Activated T-cell treated with anti-CD3 and anti-CD28 coated beads for 1 hour (primary cell): ENCODE data around the gene TDRD12.

ENCODE experiments used
- DNase-seq: peaks from one replicate; pipeline ENCODE4 v3.0.0-alpha.2; 2020; ENCODE audit warnings: low read depth

Gene TDRD12

GRCh38 chr19:32868206-32868950 is 148.8 kb downstream of the TDRD12 start:
- DNase-seq = no peak

DNA sequence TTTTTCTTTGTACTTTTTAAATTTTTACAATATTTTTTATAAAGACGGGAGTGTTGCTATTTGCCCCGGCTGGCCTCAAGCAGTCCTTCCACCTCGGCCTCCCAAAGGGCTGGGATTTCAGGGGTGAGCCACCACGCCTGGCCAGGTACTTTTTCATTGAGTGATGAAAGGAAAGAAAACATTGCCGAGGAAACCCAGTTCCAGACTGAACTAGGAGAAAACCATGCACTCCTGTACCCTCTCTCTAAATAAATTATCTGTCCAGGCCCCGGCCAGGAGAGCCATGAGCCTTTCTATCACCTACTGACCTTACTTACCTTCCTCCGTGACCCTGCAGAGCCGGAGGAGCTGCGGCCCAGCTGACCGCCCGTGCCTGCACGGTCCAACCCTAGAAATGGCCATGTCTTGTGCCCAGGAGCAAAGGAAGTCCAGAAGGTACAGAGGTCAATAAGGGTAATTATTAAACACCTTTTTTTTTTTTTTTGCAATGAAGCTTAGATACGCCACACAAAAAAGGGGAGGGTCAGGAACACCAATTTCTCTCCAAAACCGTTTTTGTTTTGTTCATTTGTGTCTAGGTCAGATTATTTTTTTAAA is 149.9 kb downstream of the TDRD12 start, which contains the start of gene SLC7A9:
Gene SLC7A9 (minus strand): TSS at position 399 of the 597 bp plus-strand sequence. CDS start 1,233 bp downstream, outside the sequence.
- DNase-seq = no peak

GRCh38 chr19:32869966-32870573 is 150.5 kb downstream of the TDRD12 start:
- DNase-seq = no peak

DNA sequence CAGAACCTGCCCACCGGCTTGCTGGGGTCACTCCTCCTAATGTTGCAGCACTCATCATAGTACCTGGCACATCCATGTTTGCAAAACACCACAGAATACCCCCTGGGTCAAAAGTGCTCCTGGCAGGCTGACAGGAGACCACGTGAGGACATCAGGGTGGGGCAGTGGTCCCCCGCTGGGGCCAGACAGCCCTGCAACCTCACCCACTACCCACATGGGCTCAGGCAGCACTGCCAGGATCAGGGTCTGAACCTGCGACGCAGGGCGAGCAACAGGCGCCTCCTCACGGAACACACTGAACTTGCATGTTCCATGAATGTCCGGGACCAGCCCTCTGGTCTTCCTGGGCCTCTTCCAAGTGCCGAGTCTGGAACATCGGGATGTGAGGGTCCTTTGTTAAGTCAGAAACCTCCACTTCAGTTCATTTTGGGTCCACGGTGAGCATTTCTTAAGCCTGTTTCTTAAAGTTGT is 151.4 kb downstream of the TDRD12 start:
- no peak for DNase-seq

GRCh38 chr19:32872391-32872790 is 152.8 kb downstream of the TDRD12 start:
- no peak for DNase-seq

GRCh38 chr19:32873247-32873959 is 153.8 kb downstream of the TDRD12 start:
- no peak for DNase-seq

DNA sequence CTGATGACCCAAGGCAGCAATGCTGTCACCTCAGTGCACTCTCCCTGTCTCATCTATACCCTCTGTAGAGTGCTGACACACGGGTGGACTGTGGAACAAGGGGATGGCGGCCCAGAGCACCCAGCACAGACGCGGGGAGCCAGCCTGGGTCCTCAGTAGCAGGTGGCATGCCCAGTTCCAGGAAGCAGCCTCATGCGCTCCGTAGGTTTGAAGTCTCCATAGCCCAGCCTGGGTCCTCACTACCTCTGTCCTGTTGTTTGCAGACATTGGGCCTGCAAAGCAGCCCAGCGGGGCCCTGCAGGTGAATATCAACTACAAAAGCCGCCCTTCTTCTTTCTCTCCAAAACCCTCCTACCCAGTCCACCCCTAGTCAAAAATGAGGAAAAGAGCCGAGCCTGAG is 155.0 kb downstream of the TDRD12 start:
- no peak for DNase-seq

- no peak for DNase-seq
Measured at GRCh38 chr19:32875428-32875827, 155.9 kb downstream of the TDRD12 start.

DNA sequence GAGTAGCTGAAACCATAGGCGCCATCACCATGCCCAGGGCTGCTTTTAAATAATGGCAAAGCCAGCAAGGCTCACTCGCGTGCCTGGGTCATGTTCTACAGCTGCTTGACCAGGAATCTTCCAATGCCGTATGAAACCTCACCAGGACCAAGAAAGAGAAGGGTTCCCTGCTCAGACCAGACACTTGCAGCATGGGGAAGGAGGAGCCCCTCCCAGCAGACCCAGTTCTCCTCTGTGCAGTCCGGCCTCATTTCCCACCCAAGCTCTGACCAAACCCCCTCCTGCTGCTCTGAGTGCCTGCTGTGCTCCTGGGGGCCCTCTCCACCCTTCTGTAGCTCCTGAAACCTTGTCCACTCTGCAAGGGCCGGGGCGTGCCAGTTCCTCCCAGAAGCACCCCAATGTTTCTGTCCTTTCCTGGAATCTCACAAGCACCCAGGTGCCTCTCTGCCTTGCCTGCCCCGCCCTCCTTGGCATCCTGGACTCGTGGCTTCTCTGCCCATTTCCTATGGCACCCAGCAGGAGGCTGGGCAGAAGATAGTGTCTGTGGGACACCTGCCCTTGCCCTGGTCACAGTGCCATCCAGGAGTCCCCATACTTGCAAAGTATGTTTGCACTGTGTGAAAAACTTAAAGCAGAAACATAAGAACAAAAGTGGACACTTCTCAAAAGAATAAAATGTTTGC is 156.8 kb downstream of the TDRD12 start:
- no peak for DNase-seq

DNA sequence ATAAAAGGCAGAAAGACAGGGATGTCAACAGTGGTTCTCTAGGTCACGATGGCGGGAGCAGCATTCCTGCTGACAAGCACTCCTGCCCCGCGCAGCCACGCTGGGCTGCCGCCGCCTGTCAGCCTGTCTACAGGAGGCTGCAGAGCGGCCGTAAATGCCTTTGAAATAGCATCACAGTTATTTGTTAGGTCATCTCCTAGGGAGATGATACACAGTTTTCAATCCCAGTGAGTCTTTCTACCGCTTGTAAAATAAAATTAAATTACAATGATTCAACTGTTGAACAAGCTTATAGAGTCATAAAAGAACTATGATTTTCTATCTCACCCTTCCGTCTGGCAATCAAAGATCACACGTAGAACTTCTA is 157.3 kb downstream of the TDRD12 start:
- no peak for DNase-seq
